Measurements from ENCODE around the gene FOXN1.
A peak's percentile ranks its signal among the peaks of the same experiment; 100 is the strongest.

The FOXN1 gene

DNA sequence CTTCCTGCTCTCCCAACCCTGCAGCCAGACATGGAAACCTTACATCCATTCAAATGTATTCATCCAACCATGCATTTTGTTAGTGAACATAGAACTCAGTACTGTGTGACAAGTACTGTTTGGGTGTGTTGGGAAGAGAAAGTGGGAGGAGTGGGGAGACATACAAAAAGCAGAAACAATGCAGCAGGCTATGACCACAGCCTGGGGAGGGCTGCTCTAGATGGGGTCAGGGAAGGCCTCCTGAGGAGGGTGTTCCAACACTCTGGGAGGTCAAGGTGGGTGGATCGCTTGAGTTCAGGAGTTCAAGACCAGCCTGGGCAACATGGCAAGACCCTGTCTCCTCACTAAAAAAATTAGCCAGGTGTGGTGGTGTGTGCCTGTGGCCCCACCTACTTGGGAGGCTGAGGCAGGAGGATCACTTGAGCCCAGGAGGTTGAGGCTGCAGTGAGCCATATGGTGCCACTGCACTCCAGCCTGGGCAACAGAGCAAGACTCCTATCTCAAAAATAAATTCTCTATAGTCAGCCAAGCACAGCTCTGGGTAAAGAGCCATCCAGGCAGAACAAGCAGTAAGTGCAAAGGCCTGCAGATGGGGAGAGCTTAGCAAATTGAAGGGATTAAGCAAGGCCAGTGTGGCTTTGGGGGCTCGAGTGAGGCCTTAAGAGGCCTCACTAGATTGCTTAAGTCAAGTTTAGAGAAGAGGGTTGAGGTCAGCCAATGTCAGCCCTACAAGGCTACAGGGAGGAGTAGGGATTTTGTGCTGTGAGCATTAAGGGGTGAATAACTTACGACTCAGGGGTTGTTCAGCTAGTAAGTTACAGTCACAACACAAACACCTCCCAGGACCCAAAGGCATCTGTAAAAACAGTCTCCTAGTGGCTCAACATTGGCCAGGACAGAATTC lies 27.2 kb upstream of the FOXN1 start:
- DNase-seq = no peak

- no peak for DNase-seq
These were observed 25.9 kb upstream of the FOXN1 start for GRCh38 chr17:28480278-28480677.

DNA sequence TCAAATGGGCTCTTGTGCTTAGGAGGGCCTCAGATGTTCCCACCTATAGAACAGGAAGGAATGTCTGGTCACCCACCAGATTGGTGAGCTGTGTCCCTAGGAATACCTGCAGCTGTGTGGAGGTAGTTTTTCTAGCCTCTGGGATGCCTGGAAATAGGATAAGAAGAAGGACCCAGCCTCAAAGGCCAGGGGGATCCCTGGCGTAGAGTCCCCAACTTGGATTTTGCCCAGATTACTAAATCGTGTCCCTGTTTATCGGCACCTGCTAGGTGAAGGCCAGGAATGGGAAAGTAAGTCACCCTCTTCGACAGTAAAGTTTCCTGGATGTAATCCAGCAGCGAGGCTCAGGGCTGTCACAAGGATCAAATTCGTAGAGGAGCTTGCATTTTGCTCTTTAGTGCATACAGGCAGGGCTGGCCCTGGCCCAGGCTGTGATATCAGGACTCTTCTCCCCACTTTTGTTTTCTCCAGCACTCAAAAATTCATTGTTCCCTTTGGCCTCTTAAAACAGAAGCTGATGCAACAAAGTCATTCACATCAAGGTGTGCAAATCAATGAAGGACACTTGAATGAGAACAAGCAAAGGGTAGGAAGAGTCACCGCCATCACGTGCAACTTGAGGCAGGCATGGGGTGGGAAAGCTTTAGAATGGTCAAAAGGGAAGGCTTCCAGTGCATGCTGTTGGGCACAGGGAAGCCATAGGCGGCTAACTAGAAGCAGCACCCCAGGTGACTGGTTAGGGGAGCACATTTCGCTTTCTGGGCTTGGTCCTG lies 25.2 kb upstream of the FOXN1 start:
- DNase-seq = no peak

- no peak for DNase-seq
These were observed 23.5 kb upstream of the FOXN1 start for GRCh38 chr17:28482551-28483199.

- DNase-seq = no peak
These were observed 21.9 kb upstream of the FOXN1 start for GRCh38 chr17:28484296-28484695.

- DNase-seq = no peak
These were observed 21.1 kb upstream of the FOXN1 start for GRCh38 chr17:28485049-28485448.

DNA sequence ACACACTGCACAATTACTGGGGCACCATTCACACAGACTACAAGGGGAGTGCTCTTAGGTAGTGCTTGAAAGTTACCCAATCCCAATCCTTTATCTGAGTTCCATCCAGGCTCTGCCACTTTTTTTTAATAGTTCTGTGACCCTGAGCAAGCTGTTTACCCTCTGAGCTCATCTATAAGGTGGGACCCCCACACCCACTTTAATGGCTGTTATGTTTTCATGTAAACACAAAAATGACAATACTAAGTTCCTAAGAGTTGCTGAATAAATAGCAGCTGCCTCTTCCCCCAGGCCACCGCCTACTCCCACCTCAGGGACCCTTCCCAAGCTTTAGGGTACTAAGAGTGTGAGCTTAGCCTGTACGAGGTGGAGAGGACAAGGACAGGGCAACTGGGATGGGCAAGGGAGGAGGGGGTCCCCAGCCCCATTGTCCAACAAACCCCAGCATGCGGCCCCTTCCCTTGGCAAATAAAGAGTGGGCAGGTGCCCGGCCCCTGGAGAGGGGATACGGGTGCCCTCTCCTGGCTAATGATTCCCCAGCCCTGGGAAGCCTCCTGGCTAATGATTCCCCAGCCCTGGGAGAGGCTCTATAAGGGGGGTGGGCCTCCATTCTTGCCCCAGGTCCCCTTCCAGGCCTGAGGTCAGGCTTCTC lies 18.1 kb upstream of the FOXN1 start:
- no peak for DNase-seq

DNA sequence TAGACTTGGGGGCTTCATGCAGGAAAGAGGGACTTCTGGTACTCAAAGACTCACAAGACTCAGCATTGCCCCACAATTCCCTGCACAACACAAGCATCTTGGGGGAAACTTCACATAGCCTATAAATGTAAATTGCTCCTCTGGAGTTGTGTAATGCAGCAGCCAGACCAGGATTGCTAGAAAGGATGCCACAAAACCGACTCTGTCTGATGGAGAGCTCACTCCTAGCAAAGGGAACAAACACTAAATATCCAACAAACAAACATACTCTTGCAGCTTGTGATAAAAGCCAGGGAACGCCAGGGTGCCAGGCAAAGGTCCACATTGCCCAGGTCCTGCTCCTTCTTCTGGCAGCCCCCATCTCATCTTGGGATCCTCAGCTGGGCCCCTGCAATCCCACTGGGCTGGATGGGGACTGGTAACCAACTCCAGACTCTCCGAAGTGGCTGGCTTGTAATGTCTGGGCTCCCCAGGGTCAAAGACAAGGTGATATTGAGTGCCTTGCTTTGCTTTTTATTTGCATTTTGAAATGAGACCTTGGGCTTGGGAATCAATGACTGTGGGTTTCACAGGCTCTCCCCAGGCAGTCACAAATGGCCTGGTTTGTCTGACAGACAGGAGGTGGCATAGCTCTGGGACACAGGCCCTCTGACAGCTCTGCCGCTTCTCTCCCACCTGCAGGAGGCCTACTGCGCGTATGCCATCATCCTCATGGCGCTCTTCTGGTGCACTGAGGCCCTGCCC lies 17.4 kb upstream of the FOXN1 start:
- no peak for DNase-seq

- DNase-seq = no peak
These were observed 14.9 kb upstream of the FOXN1 start for GRCh38 chr17:28491286-28491685.

- DNase-seq = no peak
These were observed 14.3 kb upstream of the FOXN1 start for GRCh38 chr17:28491860-28492259.

DNA sequence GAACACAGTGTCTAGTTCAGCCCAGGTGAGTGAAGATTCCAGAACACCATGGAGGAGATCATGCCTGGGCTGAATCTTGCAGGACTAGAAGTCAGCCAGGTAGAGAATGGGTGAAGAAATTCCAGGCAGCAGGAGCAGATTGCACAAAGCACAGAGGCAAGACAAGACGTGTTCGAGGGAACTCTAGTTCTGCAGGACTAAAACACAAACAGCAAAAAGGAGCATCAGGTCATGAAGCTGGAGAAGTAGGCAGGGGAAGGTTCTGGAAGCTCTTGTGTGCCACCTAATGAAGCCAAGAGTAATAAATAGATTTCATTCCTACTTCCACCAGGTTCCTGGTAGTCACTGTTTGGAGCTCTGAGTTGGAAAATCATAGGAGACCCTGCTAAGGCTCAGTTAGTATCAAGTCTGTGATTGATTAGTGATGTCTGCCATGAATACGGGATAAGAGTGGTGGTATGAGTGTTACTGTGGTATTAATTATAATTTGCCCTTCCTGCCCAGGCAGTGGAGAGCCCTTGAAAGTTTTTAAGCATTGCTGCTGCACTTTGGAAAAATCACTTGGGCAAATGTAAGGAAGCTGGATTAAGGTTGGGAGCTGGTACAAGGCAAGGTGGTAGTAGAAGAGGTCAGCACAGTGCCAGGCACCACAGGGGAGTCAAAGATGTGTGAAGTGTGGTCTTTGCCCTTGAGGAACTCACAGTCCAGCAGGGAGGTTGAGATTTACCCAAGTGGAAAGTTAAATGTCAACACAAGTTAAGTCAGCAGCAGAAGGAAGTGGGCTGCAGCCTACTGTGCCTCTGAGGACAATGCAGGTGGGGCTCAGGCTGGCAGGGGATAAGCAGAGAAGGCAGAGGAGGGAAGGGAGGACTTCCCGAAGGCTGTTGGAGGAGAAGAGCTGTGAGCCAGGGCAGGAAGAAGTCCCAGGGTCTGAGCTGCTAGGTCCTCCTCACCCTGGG lies 13.5 kb upstream of the FOXN1 start:
- DNase-seq = no peak

DNA sequence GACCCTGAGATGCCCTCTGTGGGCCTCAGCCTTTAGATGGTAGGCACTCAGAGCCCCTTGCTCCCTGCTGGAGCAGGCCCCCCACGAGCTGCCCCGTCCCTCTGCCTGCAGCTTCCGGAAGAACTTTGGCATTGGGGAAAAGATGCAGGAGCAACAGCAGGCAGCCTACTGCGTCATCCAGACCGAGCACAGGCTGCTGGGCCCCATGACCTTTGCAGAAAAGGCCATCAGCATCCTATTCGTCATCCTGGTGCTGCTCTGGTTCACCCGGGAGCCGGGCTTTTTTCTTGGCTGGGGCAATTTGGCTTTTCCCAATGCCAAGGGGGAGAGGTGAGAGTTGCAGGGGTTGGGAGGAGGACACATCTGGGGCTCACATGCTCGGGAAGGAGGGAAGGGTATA lies 12.7 kb upstream of the FOXN1 start:
- DNase-seq = no peak

DNA sequence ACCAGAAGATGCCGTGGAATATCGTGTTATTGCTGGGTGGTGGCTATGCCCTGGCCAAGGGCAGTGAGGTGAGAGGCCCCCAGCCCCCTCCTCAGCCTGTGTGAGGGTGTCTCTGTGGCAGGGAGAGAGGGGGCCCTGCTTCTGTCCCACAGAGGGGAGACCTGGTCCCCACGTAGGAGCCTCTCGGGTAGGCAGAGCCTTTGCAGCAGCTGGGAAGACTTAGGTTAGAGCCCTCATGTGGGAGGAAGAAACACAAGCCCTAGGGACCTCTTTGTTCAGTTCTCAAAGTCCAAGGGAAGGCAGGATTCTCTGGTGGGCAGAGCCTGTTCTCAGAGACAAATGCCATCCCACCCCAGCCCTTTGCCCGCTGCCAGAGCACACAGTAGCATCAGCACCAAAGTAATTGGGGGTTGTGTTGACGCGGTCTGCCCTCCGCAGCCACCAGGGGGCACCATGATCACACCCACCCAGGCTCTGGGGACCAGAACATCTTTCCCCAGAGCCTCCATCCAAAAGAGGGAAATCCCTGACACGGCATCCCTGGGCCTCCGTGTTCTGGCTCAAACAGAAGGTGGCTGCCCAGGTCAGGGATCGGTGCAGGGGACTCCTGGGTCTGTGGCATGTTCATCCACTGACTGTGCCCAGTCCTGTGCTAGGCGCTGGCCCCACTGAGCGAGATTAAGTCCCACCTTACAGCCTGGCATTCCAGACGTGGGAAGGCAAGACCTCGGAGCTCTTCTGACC lies 11.5 kb upstream of the FOXN1 start:
- peak; percentile 39 to 45 for DNase-seq

DNA sequence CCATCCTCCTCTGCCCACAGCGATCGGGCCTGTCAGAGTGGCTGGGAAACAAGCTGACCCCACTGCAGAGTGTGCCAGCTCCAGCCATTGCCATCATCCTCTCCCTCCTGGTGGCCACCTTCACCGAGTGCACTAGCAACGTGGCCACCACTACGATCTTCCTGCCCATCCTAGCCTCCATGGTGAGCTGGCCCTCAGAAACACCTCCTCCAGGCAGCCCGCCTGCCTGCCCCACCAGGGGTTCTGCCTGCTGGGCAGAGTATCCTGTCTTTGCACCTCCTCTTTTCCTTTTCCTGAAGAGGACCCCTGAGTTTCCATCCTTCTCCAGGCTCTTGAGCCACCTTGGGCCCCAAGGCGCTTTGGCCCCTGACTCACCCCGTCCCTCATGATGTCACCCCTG lies 10.5 kb upstream of the FOXN1 start:
- DNase-seq = no peak

- DNase-seq = no peak
These were observed 8.2 kb upstream of the FOXN1 start for GRCh38 chr17:28497931-28498330.

DNA sequence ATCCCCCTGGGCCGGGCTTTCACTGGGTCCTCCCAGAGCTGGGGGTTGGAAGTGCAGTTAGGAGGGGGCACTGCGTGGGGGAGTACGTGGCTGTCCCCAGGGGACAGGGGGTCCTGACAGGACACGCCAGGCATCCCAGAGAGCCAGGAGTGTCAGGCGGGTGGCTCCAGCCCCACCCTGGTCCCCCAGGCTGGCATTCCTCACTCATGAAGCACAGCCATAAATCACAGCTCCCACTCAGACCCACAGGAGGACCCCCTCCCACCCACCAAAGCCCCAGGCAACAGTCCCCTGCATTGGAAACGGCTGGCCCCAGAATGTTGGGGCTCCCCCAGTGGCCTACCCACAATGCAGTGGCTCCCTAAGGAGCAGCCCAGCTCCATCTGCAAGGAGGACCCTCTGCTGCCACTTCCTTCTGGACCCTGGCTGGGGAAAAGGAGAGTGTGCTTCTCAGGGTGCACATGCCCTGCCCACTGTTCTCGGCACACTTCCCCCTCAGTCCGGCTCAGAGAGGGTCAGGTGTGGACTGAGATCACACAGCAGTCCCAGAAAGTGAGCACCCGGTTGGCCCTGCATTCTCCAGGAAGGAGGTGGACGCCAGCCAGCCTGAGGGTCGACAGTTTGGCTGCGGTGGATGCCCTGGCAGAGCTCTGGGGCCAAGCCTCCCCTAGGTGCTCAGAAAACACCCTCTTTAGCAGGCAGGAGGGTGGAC lies 7.3 kb upstream of the FOXN1 start:
- DNase-seq = no peak

DNA sequence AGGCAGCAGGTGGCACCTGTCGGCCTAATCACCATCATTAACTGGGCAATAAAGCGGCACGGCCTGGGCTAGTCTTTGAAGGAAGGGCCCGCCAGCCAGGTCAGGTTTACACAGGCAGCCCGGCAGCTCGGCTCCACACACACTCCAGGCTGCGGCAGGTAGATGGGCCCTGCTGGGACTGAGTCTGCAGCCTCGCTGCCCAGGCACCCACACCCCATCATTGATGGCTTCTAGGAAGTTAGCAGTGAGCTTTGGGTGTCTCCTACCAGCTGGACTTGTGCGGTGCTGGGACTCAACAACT lies 6.8 kb upstream of the FOXN1 start:
- DNase-seq = no peak

GRCh38 chr17:28499684-28500357 lies 6.3 kb upstream of the FOXN1 start:
- no peak for DNase-seq

DNA sequence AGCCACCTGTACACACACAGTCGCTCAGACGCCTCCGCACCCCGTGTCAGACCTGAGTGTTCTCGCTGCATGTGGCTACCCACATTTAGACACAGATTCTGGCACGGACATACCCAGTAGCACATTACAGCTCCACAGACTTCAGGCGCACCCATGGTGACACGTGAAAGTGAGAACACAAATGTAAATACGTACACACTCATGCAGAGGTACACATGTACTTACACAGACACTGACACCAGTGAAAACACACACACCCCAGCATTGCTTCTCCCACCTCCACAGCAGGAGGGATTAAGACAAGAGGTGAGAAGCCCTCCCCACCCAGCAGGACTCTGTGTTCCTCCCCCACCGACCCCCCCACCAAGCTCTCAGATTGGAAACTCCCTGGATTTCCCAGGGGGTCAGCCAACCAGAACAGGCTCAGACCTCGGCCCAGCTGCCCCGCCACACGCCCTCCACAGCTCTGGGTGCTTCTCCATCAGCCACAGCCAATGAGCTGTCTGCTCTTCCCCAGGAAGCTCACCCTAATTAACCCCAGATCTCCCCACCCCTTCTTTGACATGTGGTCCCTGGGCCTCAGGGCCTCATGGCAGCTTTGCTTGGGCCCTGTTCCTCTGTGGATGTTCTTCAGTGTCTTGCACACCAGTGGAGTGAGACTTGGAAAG lies 5.3 kb upstream of the FOXN1 start:
- no peak for DNase-seq
